Right ventricle myocardium inferior (tissue), 1 donor: ENCODE data around the gene SHC3. TPM values are rescaled to one million over a fixed set of nuclear protein-coding genes. Genes with fewer than 3 reads are reported as not detected.
A peak's percentile ranks its signal among the peaks of the same experiment; 100 is the strongest.

ENCODE experiments used
- ATAC-seq: fragments of 200-7000 bp; cut with Tn5 transposase; one replicate; pipeline ENCODE4 v1.9.1; 2020; ENCODE audit warnings: mild to moderate bottlenecking, moderate library complexity
- DNase-seq: peaks from one replicate; pipeline ENCODE4 v3.0.0; 2021; ENCODE audit errors: missing footprints
- intact Hi-C: fragments of 100-400 bp; cut with DNase I; formaldehyde crosslinking; loops from one replicate; pipeline ENCODE4 v1.11.0; 2022
- total RNA-seq: library from RNA; stranded (reverse); fragmentation: NEBNext Ultra II Directional; extraction: Animal tissue kit (Norgen Biotek cat#: 25700); gene quantifications from one replicate; pipeline ENCODE4 v1.2.1, GENCODE V29; 2021
- donor health status: DM: no; HTN: yes; CAD: no; lungs with severe emphysema.

SHC3 gene
- total RNA-seq, 1 donor from 2014 or later, result 1.1 TPM

DNA sequence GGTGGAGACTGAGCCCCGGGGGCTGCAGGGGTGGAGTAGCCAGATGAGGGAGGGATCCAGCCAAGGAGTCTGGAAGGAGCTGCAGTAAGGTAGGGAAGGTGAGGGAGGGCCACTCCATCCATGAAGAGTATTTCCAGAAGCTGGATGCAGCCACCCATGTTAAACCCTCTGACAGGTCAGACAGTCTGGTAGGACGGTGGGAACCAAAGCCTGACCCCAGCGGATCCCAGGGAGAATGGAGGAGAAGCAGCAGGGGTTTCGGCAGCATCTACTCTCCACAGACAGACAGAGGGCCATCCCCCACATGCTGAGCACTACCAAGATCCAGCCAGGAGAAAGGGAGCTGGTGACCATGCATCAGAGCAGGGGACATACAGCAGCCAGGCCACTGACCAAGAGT is 209.8 kb downstream of the SHC3 start:
- no peak for ATAC-seq
- intact Hi-C loops, result no loop called here
- no peak for DNase-seq

GRCh38 chr9:88966894-88967676 is 211.5 kb downstream of the SHC3 start:
- intact Hi-C loops, result no loop called here
- ATAC-seq, result no peak
- no peak for DNase-seq

GRCh38 chr9:88965473-88965872 is 213.1 kb downstream of the SHC3 start:
- ATAC-seq, result peak; percentile 89
- DNase-seq, result no peak
- intact Hi-C loops, result no loop called here

GRCh38 chr9:88960632-88961031 is 218.0 kb downstream of the SHC3 start:
- no peak for ATAC-seq
- intact Hi-C loops, result no loop called here

GRCh38 chr9:88959727-88960469 is 218.7 kb downstream of the SHC3 start:
- ATAC-seq, result no peak
- intact Hi-C loops, result no loop called here
- DNase-seq, result no peak

More at GRCh38 chr9:88960632-88961031, 218.0 kb downstream of the SHC3 start:
- no peak for DNase-seq

- ATAC-seq (no peak), DNase-seq (no peak)
- intact Hi-C loops, result no loop called here
Observed at GRCh38 chr9:88957526-88957925, 221.1 kb downstream of the SHC3 start.

Other genes with a start within 250 kb of the SHC3 start
- gene S1PR3, start 187.3 kb downstream of the SHC3 start, total RNA-seq, result 27.5 TPM
- gene CKS2, start 132.4 kb upstream of the SHC3 start, total RNA-seq, result 9.7 TPM
- gene SECISBP2, start 139.7 kb upstream of the SHC3 start, total RNA-seq, result 16.4 TPM